IMR-90 (cell line): ENCODE data around the gene NEUROG3. TPM values are rescaled to one million over a fixed set of nuclear protein-coding genes. Genes with fewer than 3 reads are reported as not detected.

Source experiments
- ATAC-seq: fragments of 200-7000 bp; cut with Tn5 transposase; 2 replicates; pipeline ENCODE4 v1.9.1; 2020; ENCODE audit warnings: low read depth, mild to moderate bottlenecking, moderate library complexity
- BruUV-seq: library from RNA; stranded (reverse); fragments of 400-500 nt; replicated peaks from 2 replicates; lab custom pipeline; 2021; lab: Mats Ljungman, UMichigan
- CTCF ChIA-PET: fragments of 300-600 bp; formaldehyde crosslinking; extraction: SDS; loops from one replicate; lab custom pipeline; 2021; ENCODE audit warnings: antibody characterized with exemption; lab: Yijun Ruan, JAX
- POLR2A ChIA-PET: fragments of 300-600 bp; sonication (Branson Sonifier 250); formaldehyde crosslinking; loops from one replicate; lab custom pipeline; 2022; ENCODE audit warnings: antibody characterized with exemption; ENCODE audit not compliant: unreplicated experiment; lab: Charles Lee
- DNase-seq: peaks from one replicate; pipeline ENCODE4 v3.0.0; 2013
- H2AFZ ChIP-seq: replicated peaks from 2 replicates; pipeline ENCODE3; 2013; ENCODE audit warnings: low read length, mild to moderate bottlenecking; ENCODE audit not compliant: poor library complexity
- H2AK5ac ChIP-seq: 2 replicates; pipeline ENCODE4 v1.6.1; 2013; ENCODE audit warnings: low read depth, low read length, inconsistent platforms
- H2AK9ac ChIP-seq: replicated peaks from 2 replicates; pipeline ENCODE3; 2013; ENCODE audit warnings: mild to moderate bottlenecking, low read depth, low read length, moderate library complexity; ENCODE audit not compliant: poor library complexity
- H2BK120ac ChIP-seq: 2 replicates; pipeline ENCODE4 v1.6.1; 2013; ENCODE audit warnings: low read depth, low read length, inconsistent platforms
- H2BK15ac ChIP-seq: 3 replicates; pipeline ENCODE4 v1.6.1; 2013; ENCODE audit warnings: low read depth, low read length, inconsistent platforms
- H2BK20ac ChIP-seq: 2 replicates; pipeline ENCODE4 v1.6.1; 2013; ENCODE audit warnings: low read depth, mild to moderate bottlenecking, inconsistent platforms, low read length, moderate library complexity
- H2BK5ac ChIP-seq: 2 replicates; pipeline ENCODE4 v1.6.1; 2013; ENCODE audit warnings: mild to moderate bottlenecking, low read depth, low read length, inconsistent platforms; ENCODE audit not compliant: poor library complexity, severe bottlenecking
- H3K14ac ChIP-seq: replicated peaks from 2 replicates; pipeline ENCODE4 v1.6.1; 2013; ENCODE audit warnings: low read depth, low read length, inconsistent platforms
- H3K18ac ChIP-seq: 2 replicates; pipeline ENCODE4 v1.6.1; 2013; ENCODE audit warnings: low read depth, low read length, control low read depth
- H3K23ac ChIP-seq: 2 replicates; pipeline ENCODE4 v1.6.1; 2013; ENCODE audit warnings: low read depth, low read length, inconsistent platforms
- H3K27ac ChIP-seq: 2 replicates; pipeline ENCODE4 v1.5.1; 2013; ENCODE audit warnings: mild to moderate bottlenecking, control low read depth, low read length; ENCODE audit not compliant: insufficient read depth
- H3K27me3 ChIP-seq: 2 replicates; pipeline ENCODE4 v1.6.1; 2013; ENCODE audit warnings: low read length; ENCODE audit not compliant: control insufficient read depth, insufficient read depth
- H3K36me3 ChIP-seq: 2 replicates; pipeline ENCODE4 v1.6.1; 2013; ENCODE audit warnings: low read length, mixed read lengths; ENCODE audit not compliant: control insufficient read depth, insufficient read depth
- H3K4ac ChIP-seq: 2 replicates; pipeline ENCODE4 v1.6.1; 2013; ENCODE audit warnings: low read depth, low read length, inconsistent platforms
- H3K4me1 ChIP-seq: 2 replicates; pipeline ENCODE4 v1.6.1; 2013; ENCODE audit warnings: low read length, mixed read lengths; ENCODE audit not compliant: control insufficient read depth, insufficient read depth
- H3K4me2 ChIP-seq: 2 replicates; pipeline ENCODE4 v1.6.1; 2013; ENCODE audit warnings: low read depth, mild to moderate bottlenecking, control low read depth, low read length, moderate library complexity
- H3K4me3 ChIP-seq: 2 replicates; pipeline ENCODE4 v1.5.1; 2013; ENCODE audit warnings: low read depth, mild to moderate bottlenecking, control low read depth, low read length, moderate library complexity; ENCODE audit not compliant: insufficient read depth
- H3K56ac ChIP-seq: 2 replicates; pipeline ENCODE4 v1.6.1; 2013; ENCODE audit warnings: low read length, inconsistent platforms; ENCODE audit not compliant: insufficient read depth; ENCODE audit errors: extremely low read depth
- H3K79me1 ChIP-seq, 2 experiments: 2 replicates each; pipeline ENCODE4 v1.6.1; 2013; ENCODE audit warnings: low read length in 2 of 2, inconsistent platforms in 1 of 2, low read depth in 1 of 2
- H3K9ac ChIP-seq: 2 replicates; pipeline ENCODE4 v1.6.1; 2013; ENCODE audit warnings: low read depth, low read length, control low read depth
- H3K9me1 ChIP-seq: 2 replicates; pipeline ENCODE4 v1.6.1; 2013; ENCODE audit warnings: low read length, inconsistent platforms; ENCODE audit not compliant: insufficient read depth
- H3K9me3 ChIP-seq: 2 replicates; pipeline ENCODE4 v1.6.1; 2013; ENCODE audit warnings: low read length; ENCODE audit not compliant: control insufficient read depth, insufficient read depth
- H4K20me1 ChIP-seq: 2 replicates; pipeline ENCODE4 v1.6.1; 2013; ENCODE audit warnings: low read length, inconsistent platforms; ENCODE audit not compliant: insufficient read depth
- H4K5ac ChIP-seq: 2 replicates; pipeline ENCODE4 v1.6.1; 2013; ENCODE audit warnings: mild to moderate bottlenecking, low read depth, low read length, control low read depth
- H4K8ac ChIP-seq, 2 experiments: 2 replicates each; pipeline ENCODE4 v1.6.1; 2013; ENCODE audit warnings: low read depth in 2 of 2, low read length in 2 of 2, control low read depth in 1 of 2, inconsistent platforms in 1 of 2
- H4K91ac ChIP-seq: 2 replicates; pipeline ENCODE4 v1.6.1; 2013; ENCODE audit warnings: low read depth, low read length, inconsistent platforms; ENCODE audit not compliant: insufficient read depth
- BHLHE40 ChIP-seq: fragments of 150-350 bp; IDR thresholded peaks from 2 replicates; pipeline ENCODE4 v1.6.1; 2016; ENCODE audit warnings: mild to moderate bottlenecking, low read depth, low read length
- CEBPB ChIP-seq: IDR thresholded peaks from 2 replicates; pipeline ENCODE4 v1.6.1; 2012; ENCODE audit warnings: low read depth, low read length, improper control_type of control experiment
- MXI1 ChIP-seq: IDR thresholded peaks from 2 replicates; pipeline ENCODE4 v1.6.1; 2012; ENCODE audit warnings: low read depth, mild to moderate bottlenecking, low read length, moderate library complexity, borderline replicate concordance
- NFE2L2 ChIP-seq: fragments of 150-350 bp; IDR thresholded peaks from 2 replicates; pipeline ENCODE4 v1.6.1; 2016; ENCODE audit warnings: low read depth, mild to moderate bottlenecking, low read length
- RAD21 ChIP-seq: IDR thresholded peaks from 2 replicates; pipeline ENCODE4 v1.6.1; 2012; ENCODE audit warnings: low read length, improper control_type of control experiment
- RCOR1 ChIP-seq: IDR thresholded peaks from 2 replicates; pipeline ENCODE4 v1.6.1; 2012; ENCODE audit warnings: mild to moderate bottlenecking, low read length, improper control_type of control experiment; ENCODE audit not compliant: insufficient replicate concordance
- SMC3 ChIP-seq: fragments of 150-350 bp; IDR thresholded peaks from 2 replicates; pipeline ENCODE4 v1.6.1; 2016; ENCODE audit warnings: low read depth, mild to moderate bottlenecking, antibody characterized with exemption, low read length, moderate library complexity
- WGBS, 2 experiments: methylation state at CpG; one replicate each; pipeline versions ENCODE4 v1.1.5 to v1.1.7; 2013; ENCODE audit warnings: missing lambda C conversion rate in 2 of 2; ENCODE audit not compliant: insufficient read length in 1 of 2; ENCODE audit errors: extremely low coverage in 2 of 2; 5-methylcytosine and 5-hydroxymethylcytosine counted together
- dilution Hi-C: fragments of 300-500 bp; cut with HindIII; formaldehyde crosslinking; loops from one replicate; pipeline ENCODE4 v1.14.3; 2018; ENCODE audit warnings: low sequenced_read_pairs; ENCODE audit not compliant: unreplicated experiment
- in situ Hi-C: fragments of 300-500 bp; cut with MboI; formaldehyde crosslinking; loops from 3 replicates; pipeline ENCODE4 v1.14.3; 2019; ENCODE audit warnings: low sequenced_read_pairs, inconsistent platforms, mixed read lengths
- intact Hi-C: fragments of 100-400 bp; cut with micrococcal nuclease; formaldehyde crosslinking; loops from 2 replicates; pipeline ENCODE4 v1.10.0; 2022
- polyA plus RNA-seq, 3 experiments: library from polyadenylated mRNA; depleted of rRNA; stranded (reverse); fragments of >200 nt; gene quantifications; 2 replicates each; pipeline ENCODE4 v1.2.3, GENCODE V29; 2012; ENCODE audit warnings: low replicate concordance in 1 of 3
- total RNA-seq: library from RNA; depleted of rRNA; stranded (reverse); fragments of >200 nt; gene quantifications from 2 replicates; pipeline ENCODE4 v1.2.3, GENCODE V29; 2012
- TF ChIP-seq, protein P1 (sequence below): conservative IDR thresholded peaks from 2 replicates; pipeline ENCODE4 v1.5.1; 2012; ENCODE audit warnings: mild to moderate bottlenecking, low read depth, low read length, improper control_type of control experiment
- TF ChIP-seq, protein P2 (sequence below): fragments of 150-350 bp; IDR thresholded peaks from 2 replicates; pipeline ENCODE4 v1.6.1; 2016; ENCODE audit warnings: low read depth, mild to moderate bottlenecking, low read length, moderate library complexity, borderline replicate concordance
- TF ChIP-seq, protein P3 (sequence below): fragments of 150-350 bp; IDR thresholded peaks from 2 replicates; pipeline ENCODE4 v1.6.1; 2017; ENCODE audit warnings: mild to moderate bottlenecking, antibody characterized with exemption, low read length, low read depth

The NEUROG3 gene
- total and polyA plus RNA-seq, 2 of the 4 experiments (the other 2 are of a cell fraction): not detected

DNA sequence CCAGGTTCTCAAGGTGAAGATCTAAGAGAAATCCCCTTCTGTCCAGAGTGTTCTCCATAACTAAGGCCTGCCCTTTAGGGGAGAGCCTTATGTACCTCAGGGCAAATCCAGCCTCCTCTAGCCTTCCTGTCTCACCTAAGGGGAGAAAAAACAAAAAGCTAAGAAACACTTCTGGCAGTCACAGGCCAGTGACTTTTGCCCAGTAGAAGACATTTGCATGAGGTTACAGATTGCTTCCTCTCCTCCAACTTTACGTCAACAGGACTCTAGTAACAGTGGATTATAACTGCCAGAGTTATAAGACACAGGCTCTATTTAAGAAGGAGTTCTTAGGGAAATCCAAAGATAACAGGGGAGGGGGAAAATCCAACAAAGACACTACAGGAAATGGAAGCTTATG, 40.9 kb upstream of the NEUROG3 start:
- no TSS peak for BruUV-seq
- no peak overlapping the region for H3K4me2 ChIP-seq
- no peak overlapping the region for H3K23ac ChIP-seq
- no peak overlapping the region for H2BK15ac ChIP-seq
- no peak overlapping the region for H3K14ac ChIP-seq
- no peak overlapping the region for H3K27ac ChIP-seq
- H3K4me3 ChIP-seq: no peak overlapping the region
- no peaks in the 10 kb centered on the region for H3K9me1 ChIP-seq
- no peak overlapping the region for H2BK20ac ChIP-seq
- no peak overlapping the region for H3K9ac ChIP-seq
- H4K91ac ChIP-seq: no peak overlapping the region
- H4K5ac ChIP-seq: no peak overlapping the region
- no peak overlapping the region for H3K18ac ChIP-seq
- no peaks in the 10 kb centered on the region for H4K20me1 ChIP-seq
- no peak overlapping the region for H2AK5ac ChIP-seq
- no peak overlapping the region for H2AK9ac ChIP-seq
- H4K8ac ChIP-seq: no peak overlapping the region
- H3K27me3 ChIP-seq: peaks cover 34% of the 10 kb centered on the region
- intact Hi-C loops (no loop called here), in situ Hi-C loops (no loop called here), dilution Hi-C loops (no loop called here)
- WGBS, 2 experiments: no CpG with 5 or more reads among the region's 1 CpG
- no peak overlapping the region for H2BK120ac ChIP-seq
- no peak overlapping the region for H2BK5ac ChIP-seq
- no peak overlapping the region for H2AFZ ChIP-seq
- ChIA-PET POLR2A (no interaction called here), CTCF (no interaction called here)
- DNase-seq (no peak), ATAC-seq (no peak)
- peaks cover 3% of the 10 kb centered on the region; the same call in 1 of the 2 replicates for H3K9me3 ChIP-seq
- no peak for TF ChIP-seq BHLHE40
- no peak for TF ChIP-seq MXI1
- no peak for TF ChIP-seq CEBPB
- TF ChIP-seq, protein P1, sequence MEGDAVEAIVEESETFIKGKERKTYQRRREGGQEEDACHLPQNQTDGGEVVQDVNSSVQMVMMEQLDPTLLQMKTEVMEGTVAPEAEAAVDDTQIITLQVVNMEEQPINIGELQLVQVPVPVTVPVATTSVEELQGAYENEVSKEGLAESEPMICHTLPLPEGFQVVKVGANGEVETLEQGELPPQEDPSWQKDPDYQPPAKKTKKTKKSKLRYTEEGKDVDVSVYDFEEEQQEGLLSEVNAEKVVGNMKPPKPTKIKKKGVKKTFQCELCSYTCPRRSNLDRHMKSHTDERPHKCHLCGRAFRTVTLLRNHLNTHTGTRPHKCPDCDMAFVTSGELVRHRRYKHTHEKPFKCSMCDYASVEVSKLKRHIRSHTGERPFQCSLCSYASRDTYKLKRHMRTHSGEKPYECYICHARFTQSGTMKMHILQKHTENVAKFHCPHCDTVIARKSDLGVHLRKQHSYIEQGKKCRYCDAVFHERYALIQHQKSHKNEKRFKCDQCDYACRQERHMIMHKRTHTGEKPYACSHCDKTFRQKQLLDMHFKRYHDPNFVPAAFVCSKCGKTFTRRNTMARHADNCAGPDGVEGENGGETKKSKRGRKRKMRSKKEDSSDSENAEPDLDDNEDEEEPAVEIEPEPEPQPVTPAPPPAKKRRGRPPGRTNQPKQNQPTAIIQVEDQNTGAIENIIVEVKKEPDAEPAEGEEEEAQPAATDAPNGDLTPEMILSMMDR: no peak
- no peak for TF ChIP-seq NFE2L2
- no peak for TF ChIP-seq RCOR1
- TF ChIP-seq, protein P2, sequence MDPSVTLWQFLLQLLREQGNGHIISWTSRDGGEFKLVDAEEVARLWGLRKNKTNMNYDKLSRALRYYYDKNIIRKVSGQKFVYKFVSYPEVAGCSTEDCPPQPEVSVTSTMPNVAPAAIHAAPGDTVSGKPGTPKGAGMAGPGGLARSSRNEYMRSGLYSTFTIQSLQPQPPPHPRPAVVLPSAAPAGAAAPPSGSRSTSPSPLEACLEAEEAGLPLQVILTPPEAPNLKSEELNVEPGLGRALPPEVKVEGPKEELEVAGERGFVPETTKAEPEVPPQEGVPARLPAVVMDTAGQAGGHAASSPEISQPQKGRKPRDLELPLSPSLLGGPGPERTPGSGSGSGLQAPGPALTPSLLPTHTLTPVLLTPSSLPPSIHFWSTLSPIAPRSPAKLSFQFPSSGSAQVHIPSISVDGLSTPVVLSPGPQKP: no peak
- no peak for TF ChIP-seq RAD21
- TF ChIP-seq SMC3: no peak
- TF ChIP-seq, protein P3, sequence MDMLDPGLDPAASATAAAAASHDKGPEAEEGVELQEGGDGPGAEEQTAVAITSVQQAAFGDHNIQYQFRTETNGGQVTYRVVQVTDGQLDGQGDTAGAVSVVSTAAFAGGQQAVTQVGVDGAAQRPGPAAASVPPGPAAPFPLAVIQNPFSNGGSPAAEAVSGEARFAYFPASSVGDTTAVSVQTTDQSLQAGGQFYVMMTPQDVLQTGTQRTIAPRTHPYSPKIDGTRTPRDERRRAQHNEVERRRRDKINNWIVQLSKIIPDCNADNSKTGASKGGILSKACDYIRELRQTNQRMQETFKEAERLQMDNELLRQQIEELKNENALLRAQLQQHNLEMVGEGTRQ: no peak
- H3K4ac ChIP-seq: no peak overlapping the region
- H3K79me1 ChIP-seq: no peaks in the 10 kb centered on the region
- H3K4me1 ChIP-seq: no peaks in the 10 kb centered on the region
- no peak overlapping the region for H3K56ac ChIP-seq
- no peaks in the 10 kb centered on the region for H3K36me3 ChIP-seq
